SK-N-SH (cell line): ENCODE data around the gene ANKS6.

Source experiments
- CTCF ChIP-seq: fragments of 200-600 bp; sonication (generic); IDR thresholded peaks from 2 replicates; pipeline ENCODE4 v1.6.1; 2017; ENCODE audit warnings: antibody characterized with exemption, mild to moderate bottlenecking, moderate library complexity
- GABPA ChIP-seq: IDR thresholded peaks from 2 replicates; pipeline ENCODE4 v1.4.0; 2012; ENCODE audit warnings: low read depth, mild to moderate bottlenecking
- RAD21 ChIP-seq: IDR thresholded peaks from 2 replicates; pipeline ENCODE4 v1.6.1; 2012; ENCODE audit warnings: mild to moderate bottlenecking, low read length
- RFX5 ChIP-seq: IDR thresholded peaks from 2 replicates; pipeline ENCODE4 v1.6.1; 2012; ENCODE audit warnings: mild to moderate bottlenecking, improper control_type of control experiment, low read length
- TAF1 ChIP-seq: IDR thresholded peaks from 2 replicates; pipeline ENCODE4 v1.6.1; 2012; ENCODE audit warnings: low read depth, mild to moderate bottlenecking, low read length, moderate library complexity, borderline replicate concordance

DNA sequence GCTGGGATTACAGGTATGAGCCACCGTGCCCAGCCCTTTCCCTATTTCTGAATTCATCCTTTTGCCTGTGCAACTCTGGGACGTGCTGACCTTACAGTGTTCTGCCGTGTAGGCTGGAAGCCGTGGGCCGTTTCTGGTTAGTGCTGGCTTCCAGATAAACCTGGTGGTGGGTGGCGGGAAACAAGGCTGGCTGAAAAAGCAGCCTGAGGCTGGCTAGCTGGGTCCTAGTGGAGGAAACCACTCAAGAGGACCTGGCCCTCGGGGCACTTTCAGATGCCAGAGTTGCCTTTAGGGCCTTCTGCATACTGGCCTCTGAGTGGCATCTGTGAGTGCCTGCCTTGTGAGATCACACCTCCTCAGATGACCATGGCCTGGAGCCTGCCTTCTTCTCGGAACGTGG, 38.0 kb upstream of the ANKS6 start:
- TF ChIP-seq CTCF (no peak), GABPA (no peak), RFX5 (no peak), RAD21 (no peak), TAF1 (no peak)
